Stimulated activated naive CD4-positive, alpha-beta T cell (primary cell): ENCODE measurements around the gene GNAI3.
A peak's percentile ranks its signal among the peaks of the same experiment; 100 is the strongest.

ENCODE experiments used
- DNase-seq, 6 experiments: peaks; one replicate each; lab custom pipeline; 2025; lab: John Stamatoyannopoulos, UW

GNAI3 gene

GRCh38 chr1:109527098-109527811 lies 21.2 kb upstream of the GNAI3 start:
- no peak for DNase-seq

GRCh38 chr1:109527846-109528695 lies 20.3 kb upstream of the GNAI3 start:
- DNase-seq: no peak

- no peak for DNase-seq
These were observed 19.7 kb upstream of the GNAI3 start for GRCh38 chr1:109528712-109529111.

- no peak for DNase-seq
These were observed 18.4 kb upstream of the GNAI3 start for GRCh38 chr1:109529881-109530456.

- DNase-seq: no peak
These were observed 17.8 kb upstream of the GNAI3 start for GRCh38 chr1:109530457-109531087.

- no peak for DNase-seq
These were observed 17.0 kb upstream of the GNAI3 start for GRCh38 chr1:109531380-109531779.

GRCh38 chr1:109531826-109532364 lies 16.5 kb upstream of the GNAI3 start:
- no peak for DNase-seq

- DNase-seq: peak; percentile 70 to 95 (median 88)
These were observed 15.9 kb upstream of the GNAI3 start for GRCh38 chr1:109532365-109533136.

GRCh38 chr1:109534307-109534858 lies 14.0 kb upstream of the GNAI3 start:
- DNase-seq: no peak

- DNase-seq: no peak
These were observed 12.9 kb upstream of the GNAI3 start for GRCh38 chr1:109535481-109535880.

- DNase-seq: no peak
These were observed 12.4 kb upstream of the GNAI3 start for GRCh38 chr1:109535971-109536491.

GRCh38 chr1:109537450-109538178 lies 10.8 kb upstream of the GNAI3 start:
- no peak for DNase-seq

GRCh38 chr1:109538827-109539555 lies 9.4 kb upstream of the GNAI3 start:
- no peak for DNase-seq

GRCh38 chr1:109539676-109540075 lies 8.7 kb upstream of the GNAI3 start, which contains the start of gene GPR61:
Gene GPR61, plus strand, starts transcription at chr1:109539872. Its CDS starts 3,151 bp downstream, at chr1:109543023.
- DNase-seq: no peak

- no peak for DNase-seq
These were observed 7.3 kb upstream of the GNAI3 start for GRCh38 chr1:109541102-109541501.

GRCh38 chr1:109542657-109543056 lies 5.8 kb upstream of the GNAI3 start:
- DNase-seq: no peak

GRCh38 chr1:109543283-109543987 lies 5.0 kb upstream of the GNAI3 start:
- no peak for DNase-seq

GRCh38 chr1:109543988-109544735 lies 4.3 kb upstream of the GNAI3 start:
- DNase-seq: no peak
